Liver (tissue), 9 donors: ENCODE measurements around the gene PHETA2. TPM values are rescaled to one million over a fixed set of nuclear protein-coding genes. Genes with fewer than 3 reads are reported as not detected.

Source experiments
- DNase-seq: peaks from one replicate; pipeline ENCODE4 v3.0.0-alpha.2; 2017; ENCODE audit warnings: low spot score
- H3K27ac ChIP-seq, 2 donors: one replicate each; pipeline ENCODE4 v1.7.0; 2013; ENCODE audit warnings: inconsistent platforms in 2 of 2, low read length in 2 of 2, control low read depth in 1 of 2, low read depth in 1 of 2, mild to moderate bottlenecking in 1 of 2
- H3K27me3 ChIP-seq, 4 donors: one replicate each; pipeline versions ENCODE4 v1.6.1 to v1.7.0; 2013; ENCODE audit warnings: low read length in 3 of 4, inconsistent platforms in 1 of 4, mild to moderate bottlenecking in 1 of 4, moderate library complexity in 1 of 4; ENCODE audit not compliant: control insufficient read depth in 4 of 4, insufficient read depth in 4 of 4
- H3K36me3 ChIP-seq, 4 donors: one replicate each; pipeline versions ENCODE4 v1.6.1 to v1.7.0; 2013; ENCODE audit warnings: low read length in 3 of 4, mild to moderate bottlenecking in 3 of 4, low read depth in 1 of 4, moderate library complexity in 1 of 4; ENCODE audit not compliant: control insufficient read depth in 4 of 4, insufficient read depth in 3 of 4
- H3K4me1 ChIP-seq, 4 donors: one replicate each; pipeline versions ENCODE4 v1.6.1 to v1.7.0; 2013; ENCODE audit warnings: low read length in 3 of 4, mild to moderate bottlenecking in 3 of 4, moderate library complexity in 1 of 4; ENCODE audit not compliant: control insufficient read depth in 4 of 4, insufficient read depth in 4 of 4
- H3K4me3 ChIP-seq, 3 donors: one replicate each; pipeline versions ENCODE4 v1.6.1 to v1.7.0; 2013; ENCODE audit warnings: low read length in 3 of 3, control low read depth in 1 of 3, low read depth in 1 of 3, mild to moderate bottlenecking in 1 of 3
- H3K9ac ChIP-seq, 2 donors: one replicate each; pipeline ENCODE4 v1.7.0; 2013; ENCODE audit warnings: low read length in 2 of 2, mild to moderate bottlenecking in 2 of 2, moderate library complexity in 2 of 2, control low read depth in 1 of 2, low read depth in 1 of 2
- H3K9me3 ChIP-seq, 4 donors: one replicate each; pipeline versions ENCODE4 v1.6.1 to v1.7.0; 2013; ENCODE audit warnings: low read length in 3 of 4; ENCODE audit not compliant: control insufficient read depth in 4 of 4
- ATF3 ChIP-seq: IDR thresholded peaks from 2 replicates; pipeline ENCODE4 v1.6.1; 2016; ENCODE audit warnings: antibody characterized with exemption
- CTCF ChIP-seq: fragments of 150-350 bp; IDR thresholded peaks from 2 replicates; pipeline ENCODE4 v1.5.1; 2017; ENCODE audit warnings: improper control_type of control experiment, low read depth, low read length; ENCODE audit not compliant: missing input control
- EGR1 ChIP-seq, 2 donors: IDR thresholded peaks; 2 replicates each; pipeline ENCODE4 v1.6.1; 2016 to 2018; ENCODE audit warnings: antibody characterized with exemption in 2 of 2, low read depth in 2 of 2
- FOXA1 ChIP-seq: IDR thresholded peaks from 2 replicates; pipeline ENCODE4 v1.6.1; 2016; ENCODE audit warnings: antibody characterized with exemption
- FOXA2 ChIP-seq: IDR thresholded peaks from 2 replicates; pipeline ENCODE4 v1.6.1; 2016; ENCODE audit warnings: antibody characterized with exemption
- GABPA ChIP-seq, 2 donors: IDR thresholded peaks in 1 of 2; conservative IDR thresholded peaks in 1 of 2; 2 replicates each; pipeline ENCODE4 v1.6.1; 2016; ENCODE audit warnings: antibody characterized with exemption in 2 of 2, mild to moderate bottlenecking in 1 of 2, moderate library complexity in 1 of 2
- HNF4A ChIP-seq, 2 donors: conservative IDR thresholded peaks; 2 replicates each; pipeline ENCODE4 v1.6.1; 2016; ENCODE audit warnings: antibody characterized with exemption in 2 of 2, mild to moderate bottlenecking in 2 of 2
- HNF4G ChIP-seq: IDR thresholded peaks from 2 replicates; pipeline ENCODE4 v1.6.1; 2016; ENCODE audit warnings: antibody characterized with exemption
- JUND ChIP-seq, 2 donors: IDR thresholded peaks; 2 replicates each; pipeline ENCODE4 v1.6.1; 2016; ENCODE audit warnings: antibody characterized with exemption in 2 of 2
- NR2F2 ChIP-seq: IDR thresholded peaks from 2 replicates; pipeline ENCODE4 v1.6.1; 2016; ENCODE audit warnings: antibody characterized with exemption
- RAD21 ChIP-seq, 2 donors: IDR thresholded peaks; 2 replicates each; pipeline ENCODE4 v1.6.1; 2016; ENCODE audit warnings: antibody characterized with exemption in 2 of 2, mild to moderate bottlenecking in 2 of 2
- REST ChIP-seq: IDR thresholded peaks from 2 replicates; pipeline ENCODE4 v1.6.1; 2016; ENCODE audit warnings: antibody characterized with exemption, mild to moderate bottlenecking
- SP1 ChIP-seq: IDR thresholded peaks from 2 replicates; pipeline ENCODE4 v1.6.1; 2018; ENCODE audit warnings: antibody characterized with exemption, mild to moderate bottlenecking
- TAF1 ChIP-seq: conservative IDR thresholded peaks from 2 replicates; pipeline ENCODE4 v1.6.1; 2016; ENCODE audit warnings: antibody characterized with exemption, mild to moderate bottlenecking
- YY1 ChIP-seq: IDR thresholded peaks from 2 replicates; pipeline ENCODE4 v1.6.1; 2016; ENCODE audit warnings: antibody characterized with exemption, mild to moderate bottlenecking
- ZBTB33 ChIP-seq: IDR thresholded peaks from 2 replicates; pipeline ENCODE4 v1.6.1; 2016; ENCODE audit warnings: antibody characterized with exemption
- WGBS: extraction: QIAGEN DNeasy Blood & Tissue Kit; methylation state at CpG from one replicate; pipeline ENCODE4 v1.1.7; 2013; 5-methylcytosine and 5-hydroxymethylcytosine counted together
- polyA plus RNA-seq, 2 donors: library from polyadenylated mRNA; stranded (reverse) in 1 of 2; unstranded in 1 of 2; fragments of 200-250 nt in 1 of 2; fragments of >200 nt in 1 of 2; fragmentation: Nextera tagmentation in 1 of 2; extraction: Ambion mirVana in 1 of 2; gene quantifications; one replicate each; pipeline versions ENCODE4 v1.2.1 to v1.2.3, GENCODE V29; 2013 to 2015
- total RNA-seq, 2 donors: library from RNA; depleted of rRNA; stranded (reverse); fragments of >200 nt; gene quantifications; one replicate each; pipeline ENCODE4 v1.2.3, GENCODE V29; 2014
- TF ChIP-seq, protein P1 (sequence below): IDR thresholded peaks from 2 replicates; pipeline ENCODE4 v1.6.1; 2016; ENCODE audit warnings: antibody characterized with exemption
- donor health status: healthy.
- donor health status: healthy.
- donor health status: healthy.
- donor health status: healthy.
- donor health status: healthy.

The PHETA2 gene
- total and polyA plus RNA-seq, 4 donors: 0.89 to 5.1 (median 1.5) TPM

DNA sequence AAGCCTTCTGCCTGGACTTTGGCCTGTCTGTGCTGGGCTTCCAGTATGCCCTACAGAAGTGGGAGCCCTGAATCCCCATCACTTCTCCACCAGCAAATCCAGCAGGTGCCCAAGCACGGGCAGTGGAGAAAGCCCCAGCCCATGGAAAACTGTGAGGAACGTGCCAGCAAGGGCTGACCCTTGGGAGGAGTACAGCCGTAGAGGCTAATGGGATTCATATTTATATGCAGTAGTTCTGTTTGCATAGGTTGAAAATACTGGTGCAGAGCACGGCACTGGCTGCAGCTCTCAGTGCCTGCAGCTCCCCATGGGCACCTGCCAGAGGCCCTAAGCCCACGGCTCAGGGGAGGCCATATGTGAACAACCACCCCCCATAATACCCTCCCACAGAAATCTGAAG is 13.6 kb upstream of the PHETA2 start:
- Histone ChIP-seq H3K27ac (no peak overlapping the region), H3K9me3 (no peaks in the 10 kb centered on the region), H3K36me3 (peaks cover 8 to 32% (median 20%) of the 10 kb centered on the region in 4 donors), H3K9ac (no peak overlapping the region), H3K4me3 (no peak overlapping the region), H3K4me1 (peaks cover 3 to 11% (median 10%) of the 10 kb centered on the region in 4 donors), H3K27me3 (no peaks in the 10 kb centered on the region)
- DNase-seq: no peak
- 95% methylated on average over 5 of the region's 5 CpGs for WGBS
- TF ChIP-seq ZBTB33 (no peak), GABPA (IDR thresholded peaks at IDR 0.05 in 1 of 2, conservative IDR thresholded peaks at IDR 0.05 in 1 of 2) (no peak), ATF3 (no peak), HNF4G (no peak), REST (no peak), CTCF (no peak), YY1 (no peak), TAF1 (no peak), FOXA1 (no peak), NR2F2 (no peak), RAD21 (IDR thresholded peaks at IDR 0.05) (no peak), EGR1 (IDR thresholded peaks at IDR 0.05; ENCODE audit: low read depth in 2 of 2) (no peak), HNF4A (conservative IDR thresholded peaks at IDR 0.05) (no peak), SP1 (no peak), FOXA2 (no peak), JUND (IDR thresholded peaks at IDR 0.05) (no peak)
- TF ChIP-seq, protein P1, sequence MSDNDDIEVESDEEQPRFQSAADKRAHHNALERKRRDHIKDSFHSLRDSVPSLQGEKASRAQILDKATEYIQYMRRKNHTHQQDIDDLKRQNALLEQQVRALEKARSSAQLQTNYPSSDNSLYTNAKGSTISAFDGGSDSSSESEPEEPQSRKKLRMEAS: no peak

- Histone ChIP-seq H3K36me3 (peaks cover 8 to 32% (median 20%) of the 10 kb centered on the region in 4 donors), H3K27me3 (no peaks in the 10 kb centered on the region), H3K4me1 (peaks cover 4 to 16% (median 13%) of the 10 kb centered on the region in 4 donors), H3K27ac (no peak overlapping the region), H3K9ac (no peak overlapping the region), H3K9me3 (no peaks in the 10 kb centered on the region), H3K4me3 (no peak overlapping the region)
- WGBS: 95% methylated on average over 7 of the region's 7 CpGs
- DNase-seq: no peak
- TF ChIP-seq EGR1 (IDR thresholded peaks at IDR 0.05; ENCODE audit: low read depth in 2 of 2) (no peak), JUND (IDR thresholded peaks at IDR 0.05) (no peak), HNF4G (no peak), GABPA (IDR thresholded peaks at IDR 0.05 in 1 of 2, conservative IDR thresholded peaks at IDR 0.05 in 1 of 2) (no peak), REST (no peak), FOXA1 (no peak), YY1 (no peak), TAF1 (no peak), RAD21 (IDR thresholded peaks at IDR 0.05) (no peak), FOXA2 (no peak), SP1 (no peak), CTCF (no peak)
- TF ChIP-seq, protein P1: no peak
These were observed 13.0 kb upstream of the PHETA2 start for GRCh38 chr22:42061041-42061440.
